Measurements from ENCODE around the gene UBE2E1. TPM values are rescaled to one million over a fixed set of nuclear protein-coding genes. Genes with fewer than 3 reads are reported as not detected.

Gene UBE2E1
- total and polyA plus RNA-seq, 2 donors: 89.1 to 95.2 TPM

DNA sequence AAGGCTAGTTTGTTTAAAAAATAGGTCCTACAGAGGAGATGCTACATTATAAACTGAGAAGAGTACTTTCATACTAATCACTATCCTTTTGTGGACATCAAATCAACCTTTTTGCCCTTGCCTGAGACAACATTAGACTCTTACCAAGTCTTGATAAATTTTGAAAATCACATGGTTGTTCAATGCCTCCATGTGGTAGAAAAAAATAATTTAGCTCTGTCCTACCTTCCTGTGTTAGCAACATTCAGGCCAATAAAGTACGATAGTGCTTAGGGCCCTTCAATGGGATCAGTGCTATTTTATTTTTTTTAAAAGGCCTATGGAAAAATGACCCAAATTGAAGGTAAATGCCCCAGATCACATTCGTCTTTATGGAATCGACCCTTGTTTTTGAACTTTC lies 5.0 kb upstream of the UBE2E1 start:
- DNase-seq (ENCODE audit: low read depth in 6 of 9, low spot score in 9 of 9): peak in 1 of 9 donors; percentile 35
- Histone ChIP-seq H3K4me1 (ENCODE audit: control insufficient read depth in 2 of 2, insufficient read depth in 2 of 2, low read length in 2 of 2) (no peaks in the 10 kb centered on the region), H3K36me3 (ENCODE audit: control insufficient read depth in 2 of 2, insufficient read depth in 2 of 2, low read length in 1 of 2) (no peaks in the 10 kb centered on the region), H3K27me3 (ENCODE audit: control insufficient read depth in 2 of 2, insufficient read depth in 1 of 2, low read length in 1 of 2) (no peaks in the 10 kb centered on the region), H3K27ac (ENCODE audit: low read depth in 1 of 2, low read length in 1 of 2) (no peak overlapping the region), H3K4me3 (ENCODE audit: low read length in 2 of 2) (no peak overlapping the region), H3K9me3 (ENCODE audit: control insufficient read depth in 2 of 2, insufficient read depth in 1 of 2, low read length in 1 of 2) (no peaks in the 10 kb centered on the region)
- 96% methylated on average over 3 of the region's 3 CpGs for WGBS

DNA sequence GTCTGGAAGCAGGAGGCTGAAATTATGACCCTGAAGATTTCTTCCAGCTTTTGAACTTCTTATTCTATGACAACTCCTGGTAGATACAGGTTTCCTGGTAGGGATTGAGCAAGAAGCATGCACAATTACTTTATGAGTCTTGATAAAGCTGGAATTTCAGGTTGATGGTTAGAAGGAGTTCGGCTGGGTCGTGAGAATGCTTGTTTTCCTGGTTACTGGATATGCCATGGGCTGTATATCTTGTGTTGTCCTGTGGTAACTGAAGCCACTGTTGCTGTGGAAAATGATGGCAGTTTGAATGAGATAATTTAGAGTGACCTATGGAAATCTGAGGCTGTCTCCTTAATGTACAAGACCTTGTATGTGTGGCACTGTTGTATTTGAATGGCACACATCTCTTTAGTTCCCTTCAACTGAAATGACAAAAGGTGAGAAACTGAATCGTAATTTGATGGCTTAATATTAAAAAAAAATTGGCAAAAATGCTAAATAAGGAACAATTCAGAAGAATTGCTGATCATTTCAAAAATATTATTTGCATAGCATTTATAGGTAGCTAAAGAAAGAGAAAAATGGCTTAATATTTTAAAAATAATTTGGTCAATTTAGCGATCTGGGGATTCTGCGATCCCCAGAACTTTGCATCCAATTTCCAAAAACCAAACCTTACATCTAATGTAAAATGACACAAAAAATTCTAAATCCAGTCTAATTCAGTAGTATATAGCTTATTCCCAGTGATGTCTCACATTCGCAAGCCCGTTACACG lies 1.1 kb upstream of the UBE2E1 start:
- 96% methylated on average over 8 of the region's 8 CpGs for WGBS
- Histone ChIP-seq H3K4me3 (ENCODE audit: low read length in 2 of 2) (no peak overlapping the region), H3K9me3 (ENCODE audit: control insufficient read depth in 2 of 2, insufficient read depth in 1 of 2, low read length in 1 of 2) (no peaks in the 10 kb centered on the region), H3K36me3 (ENCODE audit: control insufficient read depth in 2 of 2, insufficient read depth in 2 of 2, low read length in 1 of 2) (no peaks in the 10 kb centered on the region), H3K27me3 (ENCODE audit: control insufficient read depth in 2 of 2, insufficient read depth in 1 of 2, low read length in 1 of 2) (no peaks in the 10 kb centered on the region), H3K4me1 (ENCODE audit: control insufficient read depth in 2 of 2, insufficient read depth in 2 of 2, low read length in 2 of 2) (peaks cover 6 to 13% of the 10 kb centered on the region in 2 donors), H3K27ac (ENCODE audit: low read depth in 1 of 2, low read length in 1 of 2) (no peak overlapping the region)
- no peak for DNase-seq (ENCODE audit: low read depth in 6 of 9, low spot score in 9 of 9)

DNA sequence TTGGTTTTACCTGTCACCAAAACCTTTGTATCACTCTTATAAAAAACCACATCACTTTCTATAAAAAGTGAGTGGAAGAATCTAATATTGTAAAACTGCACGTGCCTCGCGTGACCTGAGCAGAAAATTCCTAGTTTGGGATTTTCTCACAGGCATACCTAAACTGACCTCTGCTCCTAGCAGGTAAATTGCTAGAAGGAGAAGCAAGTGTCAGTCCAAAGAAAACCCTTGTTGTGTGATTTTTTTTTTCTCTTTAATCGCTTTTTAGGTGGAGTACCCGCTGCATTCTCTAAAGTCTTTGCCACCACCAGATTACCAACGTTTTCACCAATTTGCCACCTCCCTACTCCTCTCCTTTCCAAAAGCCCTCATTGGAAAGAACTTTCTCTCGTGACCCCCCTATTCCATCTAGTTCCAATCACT lies 534 bp upstream of the UBE2E1 start:
- H3K27ac ChIP-seq (ENCODE audit: low read depth in 1 of 2, low read length in 1 of 2): no peak overlapping the region
- H3K4me3 ChIP-seq (ENCODE audit: low read length in 2 of 2): peak overlapping the region; percentile 45 to 98
- H3K9me3 ChIP-seq (ENCODE audit: control insufficient read depth in 2 of 2, insufficient read depth in 1 of 2, low read length in 1 of 2): no peaks in the 10 kb centered on the region
- peaks cover 11 to 19% of the 10 kb centered on the region in 2 donors for H3K4me1 ChIP-seq (ENCODE audit: control insufficient read depth in 2 of 2, insufficient read depth in 2 of 2, low read length in 2 of 2)
- no peak for DNase-seq (ENCODE audit: low read depth in 6 of 9, low spot score in 9 of 9)
- H3K36me3 ChIP-seq (ENCODE audit: control insufficient read depth in 2 of 2, insufficient read depth in 2 of 2, low read length in 1 of 2): no peaks in the 10 kb centered on the region
- H3K27me3 ChIP-seq (ENCODE audit: control insufficient read depth in 2 of 2, insufficient read depth in 1 of 2, low read length in 1 of 2): no peaks in the 10 kb centered on the region
- 53% methylated on average over 7 of the region's 7 CpGs for WGBS

DNA sequence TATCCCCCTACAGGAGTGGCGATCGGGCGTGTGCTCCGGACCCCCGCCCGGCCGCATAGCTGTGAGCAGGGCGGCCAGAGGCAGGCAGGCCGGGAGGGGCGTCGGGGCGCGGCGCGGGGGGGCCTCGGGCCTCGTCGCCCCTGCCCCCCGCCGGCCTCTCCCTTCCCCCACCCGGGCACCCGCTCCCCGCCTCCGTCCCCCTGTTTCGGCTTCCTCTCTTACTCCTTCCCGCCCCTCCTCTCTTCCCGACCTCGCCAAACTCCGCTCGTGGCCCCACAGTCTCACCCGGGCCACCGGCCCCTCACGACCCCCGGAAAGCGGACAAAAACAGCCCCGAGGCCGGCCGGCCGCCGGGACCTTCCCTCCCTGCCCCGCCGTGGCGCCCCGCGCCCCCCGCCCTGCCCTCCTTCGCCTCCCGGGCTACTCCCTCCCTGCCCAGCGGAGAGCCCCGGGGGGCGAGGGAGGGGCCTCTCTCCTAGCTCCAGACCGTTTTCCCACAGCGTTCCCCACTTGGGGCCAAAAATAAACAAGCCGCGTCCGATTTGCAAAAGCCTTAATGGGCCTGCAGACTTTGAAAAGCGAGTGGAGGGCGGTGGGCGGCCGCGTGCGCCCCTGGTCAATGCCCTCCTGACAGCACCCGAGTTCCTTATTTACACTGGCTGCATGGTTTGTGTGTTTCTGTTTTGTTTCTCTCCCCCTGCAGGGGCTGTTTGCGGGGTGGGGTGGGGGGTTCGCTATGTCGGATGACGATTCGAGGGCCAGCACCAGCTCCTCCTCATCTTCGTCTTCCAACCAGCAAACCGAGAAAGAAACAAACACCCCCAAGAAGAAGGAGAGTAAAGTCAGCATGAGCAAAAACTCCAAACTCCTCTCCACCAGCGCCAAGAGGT lies 1.0 kb downstream of the UBE2E1 start:
- H3K9me3 ChIP-seq (ENCODE audit: control insufficient read depth in 2 of 2, insufficient read depth in 1 of 2, low read length in 1 of 2): no peaks in the 10 kb centered on the region
- no peaks in the 10 kb centered on the region for H3K27me3 ChIP-seq (ENCODE audit: control insufficient read depth in 2 of 2, insufficient read depth in 1 of 2, low read length in 1 of 2)
- H3K4me3 ChIP-seq (ENCODE audit: low read length in 2 of 2): peak overlapping the region; percentile 58 to 98
- H3K36me3 ChIP-seq (ENCODE audit: control insufficient read depth in 2 of 2, insufficient read depth in 2 of 2, low read length in 1 of 2): no peaks in the 10 kb centered on the region
- under 1% methylated on average over 71 of the region's 71 CpGs for WGBS
- DNase-seq (ENCODE audit: low read depth in 6 of 9, low spot score in 9 of 9): peak in 2 of 9 donors; percentile 37 to 65
- peaks cover 11 to 26% of the 10 kb centered on the region in 2 donors for H3K4me1 ChIP-seq (ENCODE audit: control insufficient read depth in 2 of 2, insufficient read depth in 2 of 2, low read length in 2 of 2)
- H3K27ac ChIP-seq (ENCODE audit: low read depth in 1 of 2, low read length in 1 of 2): peak overlapping the region; percentile 43 to 77

DNA sequence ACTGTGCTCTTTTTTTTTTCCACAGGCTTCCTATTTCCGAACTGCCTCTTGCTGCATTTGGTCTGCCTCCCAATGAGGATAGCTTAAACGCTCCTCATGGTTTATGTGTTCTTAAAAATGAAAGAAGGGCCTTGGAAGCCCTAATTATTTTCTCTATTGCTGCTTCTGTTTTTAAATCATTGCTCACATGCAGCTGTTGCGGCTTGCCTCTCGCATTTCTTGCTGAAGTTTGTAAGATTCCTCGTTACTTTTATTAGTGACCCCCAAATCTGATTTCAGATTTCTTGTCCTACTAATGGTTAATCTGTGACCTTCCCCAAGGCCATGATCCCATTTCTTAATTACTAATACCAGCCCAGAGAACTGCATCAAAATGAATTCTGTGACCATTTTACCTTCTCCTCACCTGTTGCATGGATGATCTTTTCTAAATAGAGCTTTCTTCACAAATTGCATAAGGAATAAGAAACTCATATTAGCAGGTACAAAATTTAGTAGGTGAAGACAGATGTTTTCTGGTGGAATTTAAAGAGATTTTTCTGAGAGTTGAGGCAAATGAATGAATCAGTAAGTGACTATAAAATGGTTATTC lies 1.8 kb downstream of the UBE2E1 start:
- no peak for DNase-seq (ENCODE audit: low read depth in 6 of 9, low spot score in 9 of 9)
- Histone ChIP-seq H3K27ac (ENCODE audit: low read depth in 1 of 2, low read length in 1 of 2) (peak overlapping the region in 1 of 2 donors; percentile 43), H3K9me3 (ENCODE audit: control insufficient read depth in 2 of 2, insufficient read depth in 1 of 2, low read length in 1 of 2) (no peaks in the 10 kb centered on the region), H3K4me1 (ENCODE audit: control insufficient read depth in 2 of 2, insufficient read depth in 2 of 2, low read length in 2 of 2) (peaks cover 11 to 26% of the 10 kb centered on the region in 2 donors), H3K4me3 (ENCODE audit: low read length in 2 of 2) (peak overlapping the region; percentile 58 to 98), H3K36me3 (ENCODE audit: control insufficient read depth in 2 of 2, insufficient read depth in 2 of 2, low read length in 1 of 2) (peaks cover 0 to 2% of the 10 kb centered on the region in 2 donors), H3K27me3 (ENCODE audit: control insufficient read depth in 2 of 2, insufficient read depth in 1 of 2, low read length in 1 of 2) (no peaks in the 10 kb centered on the region)
- 46% methylated on average over 5 of the region's 5 CpGs for WGBS

DNA sequence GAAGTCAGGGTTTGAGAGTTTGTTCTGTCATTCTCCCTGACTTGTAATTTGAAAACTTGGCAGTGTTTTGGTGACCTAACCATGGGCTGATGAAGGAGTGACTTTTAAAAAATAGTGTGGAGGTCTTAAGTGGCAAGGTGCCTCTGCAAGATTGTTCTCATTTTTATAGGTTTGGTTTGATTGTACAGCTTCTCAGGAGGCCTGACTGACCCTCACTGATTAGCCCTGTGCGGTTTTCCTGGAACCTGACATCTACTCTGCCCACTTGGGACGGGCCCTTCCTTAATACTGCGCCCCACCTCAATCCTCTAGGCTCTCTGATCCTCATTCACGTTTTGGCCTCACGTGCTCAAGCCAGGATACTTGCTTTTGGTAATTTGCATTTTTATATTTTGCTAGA lies 2.8 kb downstream of the UBE2E1 start:
- Histone ChIP-seq H3K27ac (ENCODE audit: low read depth in 1 of 2, low read length in 1 of 2) (no peak overlapping the region), H3K4me1 (ENCODE audit: control insufficient read depth in 2 of 2, insufficient read depth in 2 of 2, low read length in 2 of 2) (peaks cover 11 to 26% of the 10 kb centered on the region in 2 donors), H3K9me3 (ENCODE audit: control insufficient read depth in 2 of 2, insufficient read depth in 1 of 2, low read length in 1 of 2) (no peaks in the 10 kb centered on the region), H3K4me3 (ENCODE audit: low read length in 2 of 2) (no peak overlapping the region), H3K27me3 (ENCODE audit: control insufficient read depth in 2 of 2, insufficient read depth in 1 of 2, low read length in 1 of 2) (no peaks in the 10 kb centered on the region), H3K36me3 (ENCODE audit: control insufficient read depth in 2 of 2, insufficient read depth in 2 of 2, low read length in 1 of 2) (peaks cover 0 to 8% of the 10 kb centered on the region in 2 donors)
- DNase-seq (ENCODE audit: low read depth in 6 of 9, low spot score in 9 of 9): no peak
- 83% methylated on average over 5 of the region's 5 CpGs for whole genome bisulfite sequencing

DNA sequence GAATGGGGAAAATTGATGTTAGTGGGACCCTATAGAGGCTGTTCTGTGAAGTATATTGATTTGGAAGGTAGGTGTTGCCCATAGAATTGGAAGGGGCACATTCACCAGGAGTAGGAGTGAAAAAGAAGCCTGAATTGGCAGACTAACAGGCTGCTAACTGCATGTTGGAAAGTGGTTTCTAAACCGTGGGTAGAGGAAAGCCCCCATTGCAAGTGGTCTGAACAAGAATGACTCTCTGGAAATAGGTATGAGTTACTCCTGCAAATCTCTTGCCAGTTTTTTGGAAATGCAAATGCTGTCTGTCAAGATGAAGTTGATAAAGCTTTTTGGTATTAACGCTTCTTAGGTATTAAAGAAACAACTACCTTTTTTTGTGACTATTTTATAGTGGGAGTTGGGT lies 3.5 kb downstream of the UBE2E1 start:
- DNase-seq (ENCODE audit: low read depth in 6 of 9, low spot score in 9 of 9): peak in 1 of 9 donors; percentile 43
- Histone ChIP-seq H3K27ac (ENCODE audit: low read depth in 1 of 2, low read length in 1 of 2) (peak overlapping the region; percentile 31 to 66), H3K9me3 (ENCODE audit: control insufficient read depth in 2 of 2, insufficient read depth in 1 of 2, low read length in 1 of 2) (no peaks in the 10 kb centered on the region), H3K4me1 (ENCODE audit: control insufficient read depth in 2 of 2, insufficient read depth in 2 of 2, low read length in 2 of 2) (peaks cover 11 to 26% of the 10 kb centered on the region in 2 donors), H3K36me3 (ENCODE audit: control insufficient read depth in 2 of 2, insufficient read depth in 2 of 2, low read length in 1 of 2) (peaks cover 0 to 8% of the 10 kb centered on the region in 2 donors), H3K27me3 (ENCODE audit: control insufficient read depth in 2 of 2, insufficient read depth in 1 of 2, low read length in 1 of 2) (no peaks in the 10 kb centered on the region), H3K4me3 (ENCODE audit: low read length in 2 of 2) (peak overlapping the region in 1 of 2 donors; percentile 73)
- WGBS: 46% methylated on average over 2 of the region's 2 CpGs

DNA sequence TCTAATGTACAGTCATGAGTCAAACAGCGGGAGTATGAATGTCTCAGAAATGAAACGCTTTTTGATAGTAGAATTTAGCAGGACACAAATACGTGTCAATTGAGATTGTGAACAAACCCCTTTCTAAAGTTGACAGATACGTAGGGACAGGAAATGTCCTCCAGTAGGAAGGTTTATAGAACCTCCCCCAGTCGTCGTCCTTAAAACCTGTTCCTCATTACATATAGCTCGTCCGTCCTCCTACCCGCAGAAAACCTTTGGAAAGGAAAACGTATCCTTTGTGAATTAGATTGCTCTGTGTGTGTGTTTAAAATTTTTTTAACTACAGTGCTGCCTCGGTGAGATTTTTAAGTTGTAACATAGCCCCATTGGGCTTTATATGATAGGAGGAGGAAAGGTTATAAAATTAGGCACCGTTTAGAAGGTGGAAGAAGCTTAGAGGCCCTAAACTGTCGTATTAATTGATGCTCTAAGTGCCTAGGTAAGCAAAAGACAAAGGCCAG lies 4.1 kb downstream of the UBE2E1 start:
- peak overlapping the region; percentile 56 to 66 for H3K27ac ChIP-seq (ENCODE audit: low read depth in 1 of 2, low read length in 1 of 2)
- peaks cover 0 to 8% of the 10 kb centered on the region in 2 donors for H3K36me3 ChIP-seq (ENCODE audit: control insufficient read depth in 2 of 2, insufficient read depth in 2 of 2, low read length in 1 of 2)
- WGBS: 39% methylated on average over 13 of the region's 13 CpGs
- peak overlapping the region; percentile 68 to 73 for H3K4me3 ChIP-seq (ENCODE audit: low read length in 2 of 2)
- DNase-seq (ENCODE audit: low read depth in 6 of 9, low spot score in 9 of 9): peak in 1 of 9 donors; percentile 63
- H3K9me3 ChIP-seq (ENCODE audit: control insufficient read depth in 2 of 2, insufficient read depth in 1 of 2, low read length in 1 of 2): no peaks in the 10 kb centered on the region
- no peaks in the 10 kb centered on the region for H3K27me3 ChIP-seq (ENCODE audit: control insufficient read depth in 2 of 2, insufficient read depth in 1 of 2, low read length in 1 of 2)
- H3K4me1 ChIP-seq (ENCODE audit: control insufficient read depth in 2 of 2, insufficient read depth in 2 of 2, low read length in 2 of 2): peaks cover 11 to 26% of the 10 kb centered on the region in 2 donors

All from thymus (tissue), 11 donors.